GDM1 (cell line): ENCODE results near the gene SLC4A5.
"Not testable (repeated sequence)": the region's sequence is repeated elsewhere in the genome, so short reads cannot be mapped to it uniquely, and the experiment has no call there.

ENCODE experiments used
- DNase-seq: peaks from one replicate; lab custom pipeline; 2025; lab: John Stamatoyannopoulos, UW

SLC4A5 gene

GRCh38 chr2:74199275-74199701, 143.9 kb downstream of the SLC4A5 start:
- no peak for DNase-seq

- peak; percentile 96 for DNase-seq
Observed at GRCh38 chr2:74198461-74199274, 144.5 kb downstream of the SLC4A5 start, which contains the start of gene MTHFD2. Gene MTHFD2 (plus strand): TSS chr2:74198615. CDS start chr2:74198642, 27 bp downstream.

- no peak for DNase-seq
Observed at GRCh38 chr2:74198023-74198460, 145.2 kb downstream of the SLC4A5 start.

- no peak for DNase-seq
Observed at GRCh38 chr2:74197049-74197448, 146.2 kb downstream of the SLC4A5 start.

- DNase-seq: no peak
Observed at GRCh38 chr2:74194799-74195198, 148.4 kb downstream of the SLC4A5 start.

- no peak for DNase-seq
Observed at GRCh38 chr2:74191596-74192380, 151.4 kb downstream of the SLC4A5 start.

- no peak for DNase-seq
Observed at GRCh38 chr2:74188696-74189095, 154.5 kb downstream of the SLC4A5 start.

GRCh38 chr2:74188018-74188601, 155.1 kb downstream of the SLC4A5 start:
- DNase-seq: no peak

GRCh38 chr2:74186706-74187105, 156.5 kb downstream of the SLC4A5 start:
- not testable (repeated sequence) for DNase-seq

- peak; percentile 80 for DNase-seq
Observed at GRCh38 chr2:74186038-74186437, 157.2 kb downstream of the SLC4A5 start.

GRCh38 chr2:74183878-74184277, 159.3 kb downstream of the SLC4A5 start:
- no peak for DNase-seq

- peak; percentile 84 for DNase-seq
Observed at GRCh38 chr2:74181739-74182138, 161.5 kb downstream of the SLC4A5 start.

- DNase-seq: no peak
Observed at GRCh38 chr2:74179063-74179865, 164.0 kb downstream of the SLC4A5 start.

GRCh38 chr2:74178211-74179062, 164.8 kb downstream of the SLC4A5 start, which contains the start of gene MOB1A:
Gene MOB1A (minus strand): TSS chr2:74178879. CDS start chr2:74178674, 205 bp downstream.
- peak; percentile 98 for DNase-seq

- no peak for DNase-seq
Observed at GRCh38 chr2:74177696-74178095, 165.5 kb downstream of the SLC4A5 start.

GRCh38 chr2:74174909-74175308, 168.3 kb downstream of the SLC4A5 start:
- DNase-seq: no peak

- DNase-seq: no peak
Observed at GRCh38 chr2:74168739-74169138, 174.5 kb downstream of the SLC4A5 start.
